ENCODE measurements around the gene MSRB1. TPM values are rescaled to one million over a fixed set of nuclear protein-coding genes. Genes with fewer than 3 reads are reported as not detected.

MSRB1 gene
- total and polyA plus RNA-seq, 2 of the 13 experiments (the other 11 are each of a cell fraction or from before 2014, with no cell fraction given), result 32.1 to 75.4 TPM

DNA sequence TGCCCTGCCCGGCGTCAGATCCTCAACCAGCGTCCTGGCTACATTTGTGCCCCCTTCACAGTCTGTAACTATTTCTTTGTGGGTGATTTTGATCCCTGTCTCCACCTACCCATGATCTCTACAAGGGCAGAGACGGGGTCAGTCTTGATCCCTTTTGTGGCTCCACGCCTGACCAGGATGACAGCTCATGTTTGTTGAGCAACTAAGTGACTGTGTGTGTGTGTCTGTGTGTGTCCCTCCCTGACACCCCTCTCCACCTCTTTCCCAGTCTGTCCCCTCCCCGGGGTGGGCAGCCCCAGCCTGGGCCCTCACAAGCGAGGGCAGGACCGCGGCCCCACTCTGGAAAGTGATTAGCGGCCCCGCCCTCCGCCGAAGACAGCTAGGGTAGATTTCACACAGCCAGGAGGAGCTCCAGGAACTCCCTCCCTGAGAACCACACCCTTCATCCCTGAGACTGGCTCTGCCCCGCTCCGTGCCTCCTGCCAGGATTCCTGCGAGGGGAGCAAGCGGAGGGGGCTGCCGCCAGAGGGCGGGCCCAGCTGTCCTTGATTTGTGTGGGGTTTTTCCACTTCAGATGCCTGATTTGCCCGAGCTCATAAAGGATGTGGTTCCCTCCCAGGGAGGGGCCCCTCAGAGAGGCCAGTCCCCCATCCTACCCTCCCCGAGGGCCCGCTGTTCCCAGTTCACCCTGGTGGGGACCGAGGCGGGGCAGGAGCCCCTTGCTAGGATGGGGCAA, 19.5 kb downstream of the MSRB1 start (continued):
- TF ChIP-seq, protein P1, sequence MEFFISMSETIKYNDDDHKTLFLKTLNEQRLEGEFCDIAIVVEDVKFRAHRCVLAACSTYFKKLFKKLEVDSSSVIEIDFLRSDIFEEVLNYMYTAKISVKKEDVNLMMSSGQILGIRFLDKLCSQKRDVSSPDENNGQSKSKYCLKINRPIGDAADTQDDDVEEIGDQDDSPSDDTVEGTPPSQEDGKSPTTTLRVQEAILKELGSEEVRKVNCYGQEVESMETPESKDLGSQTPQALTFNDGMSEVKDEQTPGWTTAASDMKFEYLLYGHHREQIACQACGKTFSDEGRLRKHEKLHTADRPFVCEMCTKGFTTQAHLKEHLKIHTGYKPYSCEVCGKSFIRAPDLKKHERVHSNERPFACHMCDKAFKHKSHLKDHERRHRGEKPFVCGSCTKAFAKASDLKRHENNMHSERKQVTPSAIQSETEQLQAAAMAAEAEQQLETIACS (CRISPR knock-in tag; IDR thresholded peaks at IDR 0.05), result no peak
- TF ChIP-seq KAT8 (CRISPR knock-in tag; IDR thresholded peaks at IDR 0.05) (0 out of 2 replicates have a peak, but pooled peaks have one; percentile 24), ERF (CRISPR knock-in tag; IDR thresholded peaks at IDR 0.05) (peak; percentile 27; the same call in 1 of the 2 replicates)

DNA sequence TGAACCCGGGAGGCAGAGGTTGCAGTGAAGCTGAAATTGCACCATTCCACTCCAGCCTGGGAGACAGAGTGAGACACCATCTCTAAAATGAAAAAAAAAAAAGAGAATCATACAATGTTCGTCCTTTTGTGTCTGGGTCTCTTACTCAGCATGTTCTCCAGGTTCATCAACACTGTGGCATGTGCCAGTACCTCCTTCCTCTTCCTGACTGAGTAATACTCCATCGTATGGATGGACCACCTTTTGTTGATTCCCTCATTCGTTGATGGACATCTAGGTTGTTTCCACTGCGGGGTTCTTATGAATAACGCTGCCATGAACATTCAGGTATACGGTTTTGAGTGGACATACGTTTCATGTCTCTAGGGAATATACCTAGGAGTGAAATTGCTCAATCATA, 20.6 kb downstream of the MSRB1 start:
- POLR2A ChIA-PET, result no interaction called here
- Histone ChIP-seq H3K4me2 (ENCODE audit: low read depth, low read length) (no peak overlapping the region), H3K36me3 (replicated peaks in 1 of 2; ENCODE audit: control insufficient read depth in 1 of 2, insufficient read depth in 2 of 2, low read length in 2 of 2) (no peaks in the 10 kb centered on the region), H3K4me1 (ENCODE audit: insufficient read depth, low read length) (peaks cover 43% of the 10 kb centered on the region), H3K9me3 (ENCODE audit: low read length) (no peaks in the 10 kb centered on the region), H3K27ac (ENCODE audit: extremely low read length, insufficient read depth, low read length) (no peak overlapping the region), H3K79me2 (ENCODE audit: insufficient read depth, low read length) (no peaks in the 10 kb centered on the region), H4K20me1 (ENCODE audit: insufficient read depth, low read length) (0 out of 2 replicates have a peak, but pooled peaks cover 2% of the 10 kb centered on the region), H2AFZ (ENCODE audit: low read length) (no peak overlapping the region), H3K4me3 (replicated peaks in 1 of 3; ENCODE audit: insufficient read depth in 1 of 3, low read depth in 2 of 3, low read length in 3 of 3) (no peak overlapping the region), H3K9ac (ENCODE audit: insufficient read depth, low read depth, low read length) (no peak overlapping the region), H3K27me3 (ENCODE audit: control insufficient read depth in 1 of 2, insufficient read depth in 2 of 2, low read length in 2 of 2) (peaks cover 18 to 59% of the 10 kb centered on the region in 2 experiments)
- ATAC-seq (no peak), FAIRE-seq (no peak), DNase-seq (ENCODE audit: low spot score) (no peak)
- 46% methylated on average over 8 of the region's 8 CpGs for WGBS (ENCODE audit: low lambda C conversion rate)
- intact Hi-C loops (cut with micrococcal nuclease; ENCODE audit: unreplicated experiment), result no loop called here
- BruUV-seq (replicated peaks), result no TSS peak
- in situ Hi-C loops (cut with HindIII; ENCODE audit: extremely low pct_ligation_motif_present, low pct_unique_long_range_greater_than_20kb), result loop anchor here (5.0 kb wide), 1 partner anchor 60 kb away; no protein-coding TSS in a partner anchor
- TF ChIP-seq MYC (CRISPR knock-in tag; IDR thresholded peaks at IDR 0.05; ENCODE audit: borderline replicate concordance), result no peak
- no peak for TF ChIP-seq ZNF782 (CRISPR knock-in tag; IDR thresholded peaks at IDR 0.05; ENCODE audit: borderline replicate concordance)
- TF ChIP-seq ZNF547 (CRISPR knock-in tag; IDR thresholded peaks at IDR 0.05), result no peak
- no peak for TF ChIP-seq ATF7-NPFF (CRISPR knock-in tag; IDR thresholded peaks at IDR 0.05; ENCODE audit: low read depth)
- TF ChIP-seq ZNF24 (IDR thresholded peaks at IDR 0.05), result no peak
- TF ChIP-seq TAF1 (CRISPR knock-in tag; IDR thresholded peaks at IDR 0.05), result no peak
- TF ChIP-seq ZNF672 (CRISPR knock-in tag; IDR thresholded peaks at IDR 0.05), result no peak
- TF ChIP-seq ZNF383 (CRISPR knock-in tag; IDR thresholded peaks at IDR 0.05; ENCODE audit: borderline replicate concordance), result no peak
- TF ChIP-seq EZH2 (conservative IDR thresholded peaks at IDR 0.05; ENCODE audit: low read depth, low read length), result no peak
- TF ChIP-seq ZNF124 (CRISPR knock-in tag; IDR thresholded peaks at IDR 0.05), result no peak
- CTCF ChIA-PET (ENCODE audit: low intra/inter-chr PET ratio, low total read pairs), result no interaction called here

Measured in HepG2 (cell line).